Middle frontal gyrus (tissue), 1 donor: ENCODE measurements around the gene SLC22A15.

ENCODE experiments used
- DNase-seq: peaks from one replicate; pipeline ENCODE4 v3.0.0-alpha.2; 2015; ENCODE audit warnings: low spot score; ENCODE audit errors: extremely low spot score

SLC22A15 gene

DNA sequence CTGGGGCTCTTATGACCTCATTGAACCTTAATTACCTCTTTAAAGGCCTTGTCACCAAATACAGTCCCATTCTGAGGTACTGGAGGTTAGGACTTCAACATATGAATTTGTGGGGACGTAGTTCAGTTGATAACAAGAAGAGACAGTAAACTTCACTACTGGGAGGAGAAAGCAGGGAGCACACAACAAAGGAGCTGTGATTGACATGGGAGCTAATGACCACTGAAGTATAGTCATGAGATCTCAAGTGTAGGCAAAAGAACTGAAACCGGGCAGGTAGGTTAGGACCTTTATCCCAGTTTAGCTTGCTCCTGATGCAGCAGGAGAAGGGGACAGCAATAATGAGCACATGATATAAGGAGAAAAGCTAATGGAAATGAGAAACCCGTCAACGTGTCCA, 123.1 kb downstream of the SLC22A15 start:
- no peak for DNase-seq

DNA sequence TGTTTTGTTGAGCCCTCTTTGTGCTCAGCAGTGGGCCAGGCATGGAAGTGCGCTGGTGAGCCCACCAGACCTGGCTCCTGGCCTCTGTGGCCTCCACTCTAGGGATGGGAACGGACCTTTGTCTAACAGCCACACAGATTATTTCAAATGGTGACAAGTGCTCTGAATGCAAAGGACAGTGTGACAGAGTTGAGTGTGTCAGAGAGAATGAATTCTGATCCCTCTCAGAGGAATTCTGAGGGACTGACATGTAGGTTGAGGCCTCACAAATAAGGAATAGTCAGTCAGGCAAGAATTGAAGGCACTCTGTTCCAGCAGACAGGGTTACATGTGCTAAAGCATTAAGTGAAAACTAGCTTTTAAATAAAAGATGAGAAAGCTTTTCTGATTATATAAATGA, 123.6 kb downstream of the SLC22A15 start:
- no peak for DNase-seq

DNA sequence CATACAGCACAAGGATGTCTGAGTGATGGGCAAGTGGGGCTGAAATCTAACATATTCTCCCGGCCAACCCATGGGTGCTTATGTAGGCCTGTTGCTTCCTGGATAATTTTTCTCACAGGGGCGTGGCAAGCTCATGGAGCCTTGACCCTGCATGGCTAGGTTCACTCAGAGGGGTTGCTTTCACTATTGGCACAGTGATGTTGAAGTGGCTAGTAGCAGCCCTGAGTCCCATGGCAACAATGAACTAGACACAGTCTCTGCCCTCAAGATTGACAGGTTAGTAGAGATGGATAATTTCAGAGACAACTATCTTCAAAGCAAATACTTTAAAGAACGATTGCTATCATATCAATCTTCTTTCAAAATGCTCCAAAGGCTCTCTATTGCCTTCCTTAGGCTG, 128.4 kb downstream of the SLC22A15 start:
- DNase-seq, result no peak

GRCh38 chr1:116105996-116106395, 129.7 kb downstream of the SLC22A15 start:
- no peak for DNase-seq

GRCh38 chr1:116106646-116107045, 130.3 kb downstream of the SLC22A15 start:
- DNase-seq, result no peak

DNA sequence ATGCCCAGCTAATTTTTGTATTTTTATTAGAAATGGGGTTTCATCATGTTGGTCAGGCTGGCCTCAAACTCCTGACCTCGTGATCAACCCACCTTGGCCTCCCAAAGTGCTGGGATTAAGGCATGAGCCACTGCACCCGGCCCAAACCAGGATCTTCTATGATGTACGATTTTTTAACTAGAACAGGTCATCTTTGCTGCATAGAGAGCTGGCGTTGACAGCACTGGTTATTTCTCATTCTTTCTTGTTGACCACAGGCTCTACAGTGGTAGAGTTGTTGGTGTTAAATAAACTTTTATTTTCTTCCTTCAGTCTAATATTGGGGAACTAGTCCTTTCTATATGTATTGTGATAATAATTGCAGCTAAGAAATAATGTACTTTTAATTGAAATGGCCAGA, 131.1 kb downstream of the SLC22A15 start:
- DNase-seq, result no peak

- DNase-seq, result no peak
These were observed 134.5 kb downstream of the SLC22A15 start, which contains the start of gene MAB21L3 for GRCh38 chr1:116110567-116111523. MAB21L3 (plus strand) TSS chr1:116111399; CDS start chr1:116112616, 1,217 bp downstream.

DNA sequence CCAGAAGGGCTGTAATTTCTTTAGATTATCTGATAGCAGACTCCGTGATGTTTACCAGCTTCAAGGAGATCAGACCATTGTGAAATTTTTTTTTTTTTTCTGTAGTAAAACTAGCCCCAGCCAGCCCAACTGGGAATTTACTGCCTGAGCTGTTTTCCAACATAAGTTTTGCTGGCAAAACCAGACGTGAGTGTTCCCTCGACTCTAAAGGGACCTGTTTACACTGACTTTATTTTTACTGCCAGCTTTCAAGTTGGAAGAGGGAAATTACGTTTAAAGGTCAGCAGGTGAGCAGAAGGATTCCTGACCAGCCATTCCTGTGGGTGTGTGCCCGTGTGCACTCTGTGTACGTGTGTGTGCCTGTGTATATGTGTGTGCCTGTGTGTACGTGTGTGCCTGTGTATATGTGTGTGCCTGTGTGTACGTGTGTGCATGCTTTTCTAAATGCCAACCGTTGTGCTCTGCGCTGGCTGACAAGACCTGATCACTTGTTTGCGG, 135.3 kb downstream of the SLC22A15 start:
- DNase-seq, result no peak

DNA sequence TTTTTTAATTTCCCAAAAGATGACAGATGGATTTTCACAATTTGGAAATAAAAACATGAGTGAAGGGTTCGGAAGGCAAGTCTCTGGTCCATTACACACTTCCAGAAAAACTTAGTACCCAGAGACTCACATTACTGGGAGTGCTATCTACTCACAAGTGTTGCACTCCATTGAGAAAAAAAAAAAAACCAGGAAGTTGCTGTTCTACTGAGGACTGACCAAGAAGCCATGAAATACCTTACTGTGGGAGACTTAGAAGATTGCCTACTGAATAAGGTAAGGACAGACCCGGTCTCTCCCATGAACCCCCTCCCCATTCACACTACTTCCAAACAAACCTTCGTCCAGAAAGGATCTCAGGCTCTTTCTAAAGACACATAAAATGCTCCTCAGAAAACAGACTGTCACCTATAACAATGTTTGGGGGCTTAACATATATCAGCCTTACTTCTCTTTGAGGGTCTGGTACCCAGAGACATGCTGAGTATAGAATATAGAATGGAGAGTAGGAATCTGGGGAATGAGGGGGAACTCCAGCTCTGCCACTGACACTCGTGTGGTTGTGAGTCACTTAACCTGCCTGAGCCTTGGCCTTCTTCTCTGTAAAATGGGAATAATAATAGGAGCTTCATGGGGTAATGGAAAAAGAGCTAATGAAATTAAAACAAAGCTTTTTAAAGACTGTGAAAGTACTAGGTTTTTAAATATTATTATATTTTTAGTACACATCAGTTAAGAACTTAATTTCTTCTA, 136.3 kb downstream of the SLC22A15 start:
- DNase-seq, result no peak

GRCh38 chr1:116113615-116114014, 137.3 kb downstream of the SLC22A15 start:
- no peak for DNase-seq

- DNase-seq, result no peak
These were observed 139.4 kb downstream of the SLC22A15 start for GRCh38 chr1:116115476-116116439.

- no peak for DNase-seq
These were observed 142.2 kb downstream of the SLC22A15 start for GRCh38 chr1:116118471-116118870.
